Brain microvascular endothelial cell (primary cell): ENCODE data around the gene MEF2A.

Experiments
- DNase-seq: peaks from one replicate; pipeline ENCODE4 v3.0.0-alpha.2; 2020
- H3K27ac ChIP-seq: fragments of 250-450 bp; sonication (Bioruptor Pico); 2 replicates; pipeline ENCODE4 v1.5.1; 2020; ENCODE audit warnings: mild to moderate bottlenecking, moderate library complexity
- H3K27me3 ChIP-seq: fragments of 250-450 bp; sonication (Bioruptor Pico); replicated peaks from 2 replicates; pipeline ENCODE4 v1.5.1; 2020; ENCODE audit warnings: mild to moderate bottlenecking
- H3K36me3 ChIP-seq: fragments of 250-450 bp; sonication (Bioruptor Pico); replicated peaks from 2 replicates; pipeline ENCODE4 v1.5.1; 2020; ENCODE audit warnings: mild to moderate bottlenecking
- H3K4me3 ChIP-seq: 2 replicates; pipeline ENCODE4 v1.5.1; 2011; ENCODE audit warnings: low read depth, mild to moderate bottlenecking, control low read depth, low read length, moderate library complexity
- in situ Hi-C: cut with HindIII; loops from 2 replicates; pipeline ENCODE4 v1.10.0; 2017; ENCODE audit warnings: low sequenced_read_pairs, low pct_ligation_motif_present
- TF ChIP-seq, protein P1 (sequence below): IDR thresholded peaks from 2 replicates; pipeline ENCODE4 v1.5.1; 2011; ENCODE audit warnings: low read depth, mild to moderate bottlenecking, moderate library complexity, low read length, control low read depth, inconsistent platforms; ENCODE audit errors: missing control alignments

MEF2A gene

DNA sequence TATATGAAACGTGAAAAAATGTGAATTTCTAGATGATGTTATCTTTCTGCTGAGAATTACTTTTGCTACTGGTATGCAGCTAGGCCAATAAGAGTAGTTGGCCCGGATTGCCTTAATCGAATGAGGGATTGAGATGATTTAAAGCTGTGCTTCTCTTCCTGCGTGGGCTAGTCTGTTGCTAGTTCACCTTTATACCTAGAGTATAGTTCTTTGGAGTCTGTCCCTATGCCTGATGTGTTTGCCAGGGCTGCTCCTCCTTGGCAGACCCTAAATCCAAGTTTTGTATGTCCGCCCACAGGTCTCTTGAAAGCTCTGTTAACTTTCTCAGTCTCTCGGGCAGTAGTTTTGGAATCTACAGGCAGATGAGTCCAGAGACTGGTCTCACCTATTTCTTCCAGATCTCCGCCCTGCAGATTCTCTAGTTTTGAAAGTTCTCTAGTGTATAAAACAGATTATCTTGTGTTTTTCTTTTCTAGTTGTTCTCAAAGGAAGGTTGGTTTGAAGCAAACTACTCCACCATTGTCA, 64.9 kb downstream of the MEF2A start:
- H3K4me3 ChIP-seq, result no peak overlapping the region
- in situ Hi-C loops, result no loop called here
- DNase-seq, result no peak
- TF ChIP-seq, protein P1, sequence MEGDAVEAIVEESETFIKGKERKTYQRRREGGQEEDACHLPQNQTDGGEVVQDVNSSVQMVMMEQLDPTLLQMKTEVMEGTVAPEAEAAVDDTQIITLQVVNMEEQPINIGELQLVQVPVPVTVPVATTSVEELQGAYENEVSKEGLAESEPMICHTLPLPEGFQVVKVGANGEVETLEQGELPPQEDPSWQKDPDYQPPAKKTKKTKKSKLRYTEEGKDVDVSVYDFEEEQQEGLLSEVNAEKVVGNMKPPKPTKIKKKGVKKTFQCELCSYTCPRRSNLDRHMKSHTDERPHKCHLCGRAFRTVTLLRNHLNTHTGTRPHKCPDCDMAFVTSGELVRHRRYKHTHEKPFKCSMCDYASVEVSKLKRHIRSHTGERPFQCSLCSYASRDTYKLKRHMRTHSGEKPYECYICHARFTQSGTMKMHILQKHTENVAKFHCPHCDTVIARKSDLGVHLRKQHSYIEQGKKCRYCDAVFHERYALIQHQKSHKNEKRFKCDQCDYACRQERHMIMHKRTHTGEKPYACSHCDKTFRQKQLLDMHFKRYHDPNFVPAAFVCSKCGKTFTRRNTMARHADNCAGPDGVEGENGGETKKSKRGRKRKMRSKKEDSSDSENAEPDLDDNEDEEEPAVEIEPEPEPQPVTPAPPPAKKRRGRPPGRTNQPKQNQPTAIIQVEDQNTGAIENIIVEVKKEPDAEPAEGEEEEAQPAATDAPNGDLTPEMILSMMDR, result no peak
- H3K27ac ChIP-seq, result no peak overlapping the region
- no peaks in the 10 kb centered on the region for H3K27me3 ChIP-seq
- H3K36me3 ChIP-seq, result no peaks in the 10 kb centered on the region

DNA sequence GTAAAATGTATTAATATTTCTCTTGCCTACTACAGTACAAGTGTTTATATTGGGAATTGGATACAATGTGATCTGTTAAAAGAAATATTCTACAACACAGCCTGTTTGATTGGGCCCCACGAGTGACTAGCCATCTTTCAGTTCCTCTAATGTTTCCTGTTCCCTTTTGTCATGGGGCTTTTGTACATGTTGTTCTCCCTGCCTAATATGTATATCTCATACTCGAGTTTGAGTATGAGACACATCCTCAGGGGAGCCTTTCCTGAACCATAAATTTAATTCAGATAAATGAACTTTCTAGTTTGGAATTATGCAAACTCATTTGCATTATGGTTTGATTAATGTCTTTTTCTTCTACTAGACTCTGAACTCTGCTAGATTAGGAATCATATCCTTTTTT, 65.5 kb downstream of the MEF2A start:
- Histone ChIP-seq H3K36me3 (no peaks in the 10 kb centered on the region), H3K27ac (no peak overlapping the region), H3K27me3 (no peaks in the 10 kb centered on the region), H3K4me3 (no peak overlapping the region)
- TF ChIP-seq, protein P1, result no peak
- no peak for DNase-seq
- in situ Hi-C loops, result no loop called here

DNA sequence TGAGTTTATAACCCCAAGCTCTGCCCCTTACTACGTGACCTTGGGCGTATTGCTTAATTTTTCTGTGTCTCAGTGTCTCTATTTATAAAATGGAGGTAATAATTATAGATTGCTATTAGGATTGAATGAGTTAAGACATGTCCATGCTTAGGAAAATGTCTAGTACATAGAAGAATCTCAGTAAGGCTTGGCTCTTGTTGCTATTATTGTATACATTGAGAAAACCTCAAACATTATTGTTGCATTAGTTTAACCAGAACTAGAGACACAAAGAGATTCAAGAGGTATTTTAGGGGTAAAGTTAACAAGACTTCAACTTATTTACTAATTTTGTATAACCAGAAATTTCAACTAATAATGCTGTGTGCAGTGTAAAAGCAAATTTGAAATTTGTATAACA, 66.7 kb downstream of the MEF2A start:
- Histone ChIP-seq H3K27me3 (no peaks in the 10 kb centered on the region), H3K4me3 (no peak overlapping the region), H3K27ac (no peak overlapping the region), H3K36me3 (no peaks in the 10 kb centered on the region)
- in situ Hi-C loops, result no loop called here
- DNase-seq, result no peak
- TF ChIP-seq, protein P1, result no peak

DNA sequence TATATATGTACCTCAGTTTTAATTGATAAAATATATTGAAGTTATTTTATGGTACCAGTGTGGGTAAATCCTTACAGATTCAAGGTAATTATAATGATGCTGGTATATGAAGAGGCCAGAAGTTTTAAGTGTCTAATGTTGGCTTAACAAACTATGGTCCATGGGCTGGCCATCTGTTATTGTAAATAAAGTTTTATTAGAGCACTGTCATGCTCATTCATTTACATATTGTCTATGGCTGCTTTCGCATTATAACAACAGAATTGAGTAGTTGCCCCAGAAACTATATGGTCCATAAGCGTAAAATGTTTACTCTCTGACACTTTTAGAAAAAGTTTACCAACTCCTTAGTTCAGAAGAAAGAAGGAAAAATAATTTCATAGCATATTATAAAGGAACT, 67.9 kb downstream of the MEF2A start:
- TF ChIP-seq, protein P1, result no peak
- in situ Hi-C loops, result no loop called here
- H3K27me3 ChIP-seq, result no peaks in the 10 kb centered on the region
- H3K36me3 ChIP-seq, result no peaks in the 10 kb centered on the region
- no peak for DNase-seq
- no peak overlapping the region for H3K4me3 ChIP-seq
- no peak overlapping the region for H3K27ac ChIP-seq

DNA sequence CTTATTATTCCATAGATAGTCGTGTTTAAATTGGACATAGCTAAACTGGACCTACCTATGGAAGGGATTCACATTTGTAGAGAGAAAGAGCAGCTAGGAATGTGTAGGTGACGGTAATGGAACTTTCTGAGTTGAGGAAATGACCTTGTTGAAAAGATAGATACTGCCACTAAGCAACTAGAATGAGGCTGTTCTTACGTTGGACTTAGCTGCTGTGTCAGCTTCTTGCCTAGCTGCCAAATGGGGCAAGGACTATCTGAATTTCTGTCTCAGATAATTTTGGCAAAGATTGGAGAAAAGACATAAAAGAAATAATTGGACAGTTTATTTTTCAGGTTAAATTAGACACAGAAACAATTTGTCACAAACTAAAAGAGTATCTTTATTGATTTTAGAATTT, 68.8 kb downstream of the MEF2A start:
- H3K36me3 ChIP-seq, result no peaks in the 10 kb centered on the region
- H3K4me3 ChIP-seq, result no peak overlapping the region
- no peaks in the 10 kb centered on the region for H3K27me3 ChIP-seq
- in situ Hi-C loops, result no loop called here
- H3K27ac ChIP-seq, result no peak overlapping the region
- TF ChIP-seq, protein P1, result no peak
- DNase-seq, result no peak

DNA sequence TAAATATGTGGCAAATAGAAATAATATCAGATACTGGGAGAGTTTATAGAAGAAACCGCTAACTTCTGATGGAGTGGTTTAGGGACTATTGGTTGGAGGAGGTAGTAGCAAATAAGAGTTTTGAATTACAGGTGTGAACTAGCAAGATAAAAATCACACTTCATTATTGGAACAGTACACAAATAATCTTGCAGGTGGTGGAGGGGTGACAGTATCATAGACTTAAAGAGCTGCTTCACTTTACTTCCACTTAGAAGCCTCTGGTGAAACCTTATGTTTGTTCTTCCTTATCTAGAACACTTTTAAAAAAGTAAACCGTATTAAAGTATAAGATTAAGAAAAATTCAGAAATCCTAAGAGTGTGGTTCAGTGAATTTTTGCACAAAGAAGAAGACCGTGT, 69.4 kb downstream of the MEF2A start:
- H3K27me3 ChIP-seq, result no peaks in the 10 kb centered on the region
- H3K36me3 ChIP-seq, result no peaks in the 10 kb centered on the region
- no peak overlapping the region for H3K4me3 ChIP-seq
- DNase-seq, result no peak
- in situ Hi-C loops, result no loop called here
- no peak overlapping the region for H3K27ac ChIP-seq
- TF ChIP-seq, protein P1, result no peak
